T-helper 2 cell treated with Interferon-gamma antibody and Interleukin-4, amounts not matched to agents 5 μg/mL and 100 μg/mL, for 36 hours (primary cell): ENCODE measurements around the gene PXDC1.
A peak's percentile ranks its signal among the peaks of the same experiment; 100 is the strongest.

Experiments used
- DNase-seq: peaks from one replicate; pipeline ENCODE4 v3.0.0; 2021; ENCODE audit warnings: low spot score
- H3K27ac Mint-ChIP-seq: one replicate; pipeline ENCODE4 v1.8.0; 2021; ENCODE audit warnings: mild to moderate bottlenecking, mixed read lengths
- H3K27me3 Mint-ChIP-seq: one replicate; pipeline ENCODE4 v1.8.0; 2021; ENCODE audit warnings: low read depth, mixed read lengths
- H3K36me3 Mint-ChIP-seq: one replicate; pipeline ENCODE4 v1.8.0; 2021; ENCODE audit warnings: low read depth, mixed read lengths
- H3K4me1 Mint-ChIP-seq: one replicate; pipeline ENCODE4 v1.8.0; 2021; ENCODE audit warnings: low read depth, mixed read lengths
- H3K4me3 Mint-ChIP-seq: one replicate; pipeline ENCODE4 v1.8.0; 2022; ENCODE audit warnings: mild to moderate bottlenecking, moderate library complexity, mixed read lengths
- H3K9me3 Mint-ChIP-seq: one replicate; pipeline ENCODE4 v1.8.0; 2021; ENCODE audit warnings: mixed read lengths

PXDC1 gene

GRCh38 chr6:3742426-3743344, 8.8 kb downstream of the PXDC1 start:
- H3K27me3 Mint-ChIP-seq, result peaks cover 9% of the 10 kb centered on the region
- H3K4me3 Mint-ChIP-seq, result peak overlapping the region; percentile 33
- no peaks in the 10 kb centered on the region for H3K9me3 Mint-ChIP-seq
- H3K36me3 Mint-ChIP-seq, result no peaks in the 10 kb centered on the region
- H3K27ac Mint-ChIP-seq, result peak overlapping the region; percentile 60
- peak; percentile 78 for DNase-seq
- H3K4me1 Mint-ChIP-seq, result peaks cover 12% of the 10 kb centered on the region

- peak overlapping the region; percentile 33 for H3K4me3 Mint-ChIP-seq
- peaks cover 12% of the 10 kb centered on the region for H3K4me1 Mint-ChIP-seq
- DNase-seq, result no peak
- no peak overlapping the region for H3K27ac Mint-ChIP-seq
- no peaks in the 10 kb centered on the region for H3K36me3 Mint-ChIP-seq
- no peaks in the 10 kb centered on the region for H3K9me3 Mint-ChIP-seq
- peaks cover 9% of the 10 kb centered on the region for H3K27me3 Mint-ChIP-seq
Measured at GRCh38 chr6:3742076-3742425, 9.5 kb downstream of the PXDC1 start.

- Mint-ChIP-seq H3K4me3 (no peak overlapping the region), H3K27me3 (peaks cover 9% of the 10 kb centered on the region), H3K4me1 (peaks cover 12% of the 10 kb centered on the region), H3K27ac (no peak overlapping the region), H3K36me3 (no peaks in the 10 kb centered on the region), H3K9me3 (no peaks in the 10 kb centered on the region)
- DNase-seq, result no peak
Measured at GRCh38 chr6:3741477-3741871, 10.0 kb downstream of the PXDC1 start.

GRCh38 chr6:3740551-3741476, 10.7 kb downstream of the PXDC1 start:
- no peak for DNase-seq
- no peak overlapping the region for H3K4me3 Mint-ChIP-seq
- no peak overlapping the region for H3K27ac Mint-ChIP-seq

GRCh38 chr6:3739311-3739897, 12.1 kb downstream of the PXDC1 start:
- no peak overlapping the region for H3K4me3 Mint-ChIP-seq
- H3K27ac Mint-ChIP-seq, result no peak overlapping the region
- no peaks in the 10 kb centered on the region for H3K9me3 Mint-ChIP-seq
- H3K4me1 Mint-ChIP-seq, result peaks cover 12% of the 10 kb centered on the region
- H3K27me3 Mint-ChIP-seq, result peaks cover 9% of the 10 kb centered on the region
- no peaks in the 10 kb centered on the region for H3K36me3 Mint-ChIP-seq
- DNase-seq, result no peak

More at GRCh38 chr6:3740551-3741476, 10.7 kb downstream of the PXDC1 start:
- H3K36me3 Mint-ChIP-seq, result no peaks in the 10 kb centered on the region
- H3K27me3 Mint-ChIP-seq, result peaks cover 9% of the 10 kb centered on the region
- H3K4me1 Mint-ChIP-seq, result peaks cover 12% of the 10 kb centered on the region
- H3K9me3 Mint-ChIP-seq, result no peaks in the 10 kb centered on the region

- H3K27ac Mint-ChIP-seq, result no peak overlapping the region
- no peak for DNase-seq
- H3K27me3 Mint-ChIP-seq, result peaks cover 9% of the 10 kb centered on the region
- no peaks in the 10 kb centered on the region for H3K9me3 Mint-ChIP-seq
- peaks cover 12% of the 10 kb centered on the region for H3K4me1 Mint-ChIP-seq
- no peak overlapping the region for H3K4me3 Mint-ChIP-seq
- no peaks in the 10 kb centered on the region for H3K36me3 Mint-ChIP-seq
Measured at GRCh38 chr6:3738381-3739131, 13.0 kb downstream of the PXDC1 start.

- no peak for DNase-seq
- Mint-ChIP-seq H3K27me3 (peaks cover 9% of the 10 kb centered on the region), H3K27ac (no peak overlapping the region), H3K9me3 (no peaks in the 10 kb centered on the region), H3K36me3 (no peaks in the 10 kb centered on the region), H3K4me1 (peaks cover 7% of the 10 kb centered on the region), H3K4me3 (no peak overlapping the region)
Measured at GRCh38 chr6:3737831-3738210, 13.7 kb downstream of the PXDC1 start.

GRCh38 chr6:3737149-3737830, 14.2 kb downstream of the PXDC1 start:
- peaks cover 10% of the 10 kb centered on the region for H3K27me3 Mint-ChIP-seq
- no peaks in the 10 kb centered on the region for H3K36me3 Mint-ChIP-seq
- no peak for DNase-seq
- no peak overlapping the region for H3K4me3 Mint-ChIP-seq
- no peak overlapping the region for H3K27ac Mint-ChIP-seq
- peaks cover 6% of the 10 kb centered on the region for H3K4me1 Mint-ChIP-seq
- H3K9me3 Mint-ChIP-seq, result no peaks in the 10 kb centered on the region

GRCh38 chr6:3735029-3735605, 16.4 kb downstream of the PXDC1 start:
- H3K9me3 Mint-ChIP-seq, result no peaks in the 10 kb centered on the region
- H3K4me3 Mint-ChIP-seq, result no peak overlapping the region
- peaks cover 3% of the 10 kb centered on the region for H3K4me1 Mint-ChIP-seq
- no peak overlapping the region for H3K27ac Mint-ChIP-seq
- H3K36me3 Mint-ChIP-seq, result no peaks in the 10 kb centered on the region
- DNase-seq, result no peak
- peaks cover 6% of the 10 kb centered on the region for H3K27me3 Mint-ChIP-seq

- H3K4me3 Mint-ChIP-seq, result no peak overlapping the region
- no peak for DNase-seq
- no peaks in the 10 kb centered on the region for H3K36me3 Mint-ChIP-seq
- H3K27ac Mint-ChIP-seq, result no peak overlapping the region
- peaks cover 3% of the 10 kb centered on the region for H3K4me1 Mint-ChIP-seq
- no peaks in the 10 kb centered on the region for H3K9me3 Mint-ChIP-seq
- H3K27me3 Mint-ChIP-seq, result peaks cover 6% of the 10 kb centered on the region
Measured at GRCh38 chr6:3734023-3734422, 17.5 kb downstream of the PXDC1 start.

- Mint-ChIP-seq H3K4me3 (no peak overlapping the region), H3K9me3 (no peaks in the 10 kb centered on the region), H3K4me1 (peaks cover 3% of the 10 kb centered on the region), H3K27ac (no peak overlapping the region), H3K27me3 (peaks cover 9% of the 10 kb centered on the region), H3K36me3 (no peaks in the 10 kb centered on the region)
- no peak for DNase-seq
Measured at GRCh38 chr6:3733321-3733925, 18.1 kb downstream of the PXDC1 start.

GRCh38 chr6:3732345-3733141, 19.0 kb downstream of the PXDC1 start:
- Mint-ChIP-seq H3K36me3 (no peaks in the 10 kb centered on the region), H3K27me3 (peaks cover 9% of the 10 kb centered on the region), H3K4me3 (no peak overlapping the region), H3K27ac (no peak overlapping the region), H3K4me1 (peaks cover 3% of the 10 kb centered on the region), H3K9me3 (no peaks in the 10 kb centered on the region)
- DNase-seq, result peak; percentile 41
